DOHH2 (cell line): ENCODE results near the gene IFI27L2.

Experiments used
- H3F3A ChIP-seq: fragments of 200-600 bp; sonication (generic), shearing (Covaris generic); 2 replicates; pipeline ENCODE4 v1.6.0; 2016; ENCODE audit warnings: antibody characterized with exemption, mild to moderate bottlenecking; ENCODE audit not compliant: control insufficient read depth, insufficient read depth
- H3K27ac ChIP-seq: fragments of 200-600 bp; sonication (generic); 2 replicates; pipeline ENCODE4 v1.5.1; 2014; ENCODE audit warnings: low read depth, mild to moderate bottlenecking, low read length, moderate library complexity
- H3K27me3 ChIP-seq: fragments of 200-600 bp; sonication (generic); 2 replicates; pipeline ENCODE4 v1.6.1; 2014; ENCODE audit warnings: mild to moderate bottlenecking, low read length, mixed read lengths; ENCODE audit not compliant: control insufficient read depth
- H3K36me3 ChIP-seq: fragments of 200-600 bp; sonication (generic); 2 replicates; pipeline ENCODE4 v1.6.1; 2014; ENCODE audit warnings: mild to moderate bottlenecking, low read length, moderate library complexity, mixed read lengths; ENCODE audit not compliant: control insufficient read depth
- H3K4me1 ChIP-seq: fragments of 200-600 bp; sonication (generic); 2 replicates; pipeline ENCODE4 v1.6.1; 2014; ENCODE audit warnings: mild to moderate bottlenecking, low read length, mixed read lengths; ENCODE audit not compliant: control insufficient read depth
- H3K4me2 ChIP-seq: fragments of 200-600 bp; sonication (generic); 2 replicates; pipeline ENCODE4 v1.6.0; 2014; ENCODE audit warnings: mild to moderate bottlenecking, low read length, moderate library complexity
- H3K4me3 ChIP-seq: fragments of 200-600 bp; sonication (generic); 2 replicates; pipeline ENCODE4 v1.5.1; 2014; ENCODE audit warnings: mild to moderate bottlenecking, low read length, mixed read lengths
- H3K79me2 ChIP-seq: fragments of 200-600 bp; sonication (generic); 2 replicates; pipeline ENCODE4 v1.6.1; 2014; ENCODE audit warnings: mild to moderate bottlenecking, low read length, mixed read lengths; ENCODE audit not compliant: control insufficient read depth
- H3K9me2 ChIP-seq: fragments of 200-600 bp; sonication (generic); replicated peaks from 2 replicates; pipeline ENCODE4 v1.6.1; 2014; ENCODE audit warnings: mild to moderate bottlenecking, low read length, mixed read lengths; ENCODE audit not compliant: control insufficient read depth
- H3K9me3 ChIP-seq: fragments of 200-600 bp; sonication (generic); 2 replicates; pipeline ENCODE4 v1.6.1; 2014; ENCODE audit warnings: antibody characterized with exemption, low read length, mixed read lengths; ENCODE audit not compliant: control insufficient read depth, insufficient read depth
- H4K20me1 ChIP-seq: fragments of 200-600 bp; sonication (generic); 2 replicates; pipeline ENCODE4 v1.6.0; 2014; ENCODE audit warnings: low read depth, mild to moderate bottlenecking, antibody characterized with exemption, low read length, moderate library complexity; ENCODE audit not compliant: control insufficient read depth, insufficient read depth
- CTCF ChIP-seq: fragments of 200-600 bp; sonication (generic); IDR thresholded peaks from one replicate; pipeline ENCODE4 v1.5.1; 2014; ENCODE audit warnings: antibody characterized with exemption, mild to moderate bottlenecking, low read depth, low read length; ENCODE audit not compliant: poor library complexity, severe bottlenecking
- EZH2phosphoT487 ChIP-seq: fragments of 200-600 bp; sonication (generic); IDR thresholded peaks from 2 replicates; pipeline ENCODE4 v1.6.1; 2017; ENCODE audit warnings: borderline replicate concordance, mild to moderate bottlenecking, antibody characterized with exemption, low read length, moderate library complexity, mixed read lengths

The IFI27L2 gene

GRCh38 chr14:94100847-94101246 lies 28.6 kb downstream of the IFI27L2 start:
- Histone ChIP-seq H3K9me3 (no peaks in the 10 kb centered on the region), H3K4me2 (no peak overlapping the region), H3F3A (no peaks in the 10 kb centered on the region), H3K27me3 (no peaks in the 10 kb centered on the region), H3K4me3 (no peak overlapping the region), H3K36me3 (no peaks in the 10 kb centered on the region), H4K20me1 (no peaks in the 10 kb centered on the region), H3K27ac (no peak overlapping the region), H3K4me1 (no peaks in the 10 kb centered on the region), H3K79me2 (no peaks in the 10 kb centered on the region), H3K9me2 (no peaks in the 10 kb centered on the region)
- TF ChIP-seq CTCF (no peak), EZH2phosphoT487 (no peak)

GRCh38 chr14:94099006-94099405 lies 30.4 kb downstream of the IFI27L2 start:
- H3K79me2 ChIP-seq: no peaks in the 10 kb centered on the region
- H3F3A ChIP-seq: no peaks in the 10 kb centered on the region
- no peaks in the 10 kb centered on the region for H3K36me3 ChIP-seq
- TF ChIP-seq CTCF: no peak
- no peak for TF ChIP-seq EZH2phosphoT487
- H3K9me3 ChIP-seq: no peaks in the 10 kb centered on the region
- no peaks in the 10 kb centered on the region for H3K27me3 ChIP-seq
- H3K4me2 ChIP-seq: no peak overlapping the region
- no peaks in the 10 kb centered on the region for H3K9me2 ChIP-seq
- no peak overlapping the region for H3K4me3 ChIP-seq
- H3K27ac ChIP-seq: no peak overlapping the region
- H3K4me1 ChIP-seq: no peaks in the 10 kb centered on the region
- no peaks in the 10 kb centered on the region for H4K20me1 ChIP-seq

- H3K27me3 ChIP-seq: no peaks in the 10 kb centered on the region
- H3K79me2 ChIP-seq: no peaks in the 10 kb centered on the region
- no peaks in the 10 kb centered on the region for H3K36me3 ChIP-seq
- TF ChIP-seq EZH2phosphoT487: no peak
- no peak for TF ChIP-seq CTCF
- no peaks in the 10 kb centered on the region for H3K9me3 ChIP-seq
- no peak overlapping the region for H3K4me2 ChIP-seq
- H3K9me2 ChIP-seq: no peaks in the 10 kb centered on the region
- no peak overlapping the region for H3K4me3 ChIP-seq
- no peak overlapping the region for H3K27ac ChIP-seq
- H4K20me1 ChIP-seq: no peaks in the 10 kb centered on the region
- H3F3A ChIP-seq: no peaks in the 10 kb centered on the region
- no peaks in the 10 kb centered on the region for H3K4me1 ChIP-seq
Measured at GRCh38 chr14:94098326-94098992, 30.9 kb downstream of the IFI27L2 start.
